ENCODE data around the gene AUTS2.

Gene AUTS2

GRCh38 chr7:69613846-69614245 is 15.6 kb downstream of the AUTS2 start:
- TF ChIP-seq CTCF (conservative IDR thresholded peaks at IDR 0.05; ENCODE audit: low read length): no peak
- DNase-seq (ENCODE audit: low read depth): no peak
- no peak overlapping the region for H3K4me3 ChIP-seq (ENCODE audit: low read length)

- no peak for DNase-seq (ENCODE audit: low read depth)
- no peak for TF ChIP-seq CTCF (conservative IDR thresholded peaks at IDR 0.05; ENCODE audit: low read length)
- no peak overlapping the region for H3K4me3 ChIP-seq (ENCODE audit: low read length)
Observed at GRCh38 chr7:69615685-69616084, 17.4 kb downstream of the AUTS2 start.

- no peak for DNase-seq (ENCODE audit: low read depth)
- TF ChIP-seq CTCF (conservative IDR thresholded peaks at IDR 0.05; ENCODE audit: low read length): no peak
- no peak overlapping the region for H3K4me3 ChIP-seq (ENCODE audit: low read length)
Observed at GRCh38 chr7:69617364-69617763, 19.1 kb downstream of the AUTS2 start.

GRCh38 chr7:69619054-69619453 is 20.8 kb downstream of the AUTS2 start:
- no peak for DNase-seq (ENCODE audit: low read depth)
- no peak for TF ChIP-seq CTCF (conservative IDR thresholded peaks at IDR 0.05; ENCODE audit: low read length)
- H3K4me3 ChIP-seq (ENCODE audit: low read length): no peak overlapping the region

- H3K4me3 ChIP-seq (ENCODE audit: low read length): no peak overlapping the region
- TF ChIP-seq CTCF (conservative IDR thresholded peaks at IDR 0.05; ENCODE audit: low read length): no peak
- no peak for DNase-seq (ENCODE audit: low read depth)
Observed at GRCh38 chr7:69619635-69620034, 21.4 kb downstream of the AUTS2 start.

- no peak overlapping the region for H3K4me3 ChIP-seq (ENCODE audit: low read length)
- no peak for TF ChIP-seq CTCF (conservative IDR thresholded peaks at IDR 0.05; ENCODE audit: low read length)
- no peak for DNase-seq (ENCODE audit: low read depth)
Observed at GRCh38 chr7:69620063-69620462, 21.8 kb downstream of the AUTS2 start.

- no peak for TF ChIP-seq CTCF (conservative IDR thresholded peaks at IDR 0.05; ENCODE audit: low read length)
- no peak overlapping the region for H3K4me3 ChIP-seq (ENCODE audit: low read length)
- DNase-seq (ENCODE audit: low read depth): no peak
Observed at GRCh38 chr7:69620650-69621049, 22.4 kb downstream of the AUTS2 start.

Data from AG10803 (cell line).